ENCODE data around the gene CA11. TPM values are rescaled to one million over a fixed set of nuclear protein-coding genes. Genes with fewer than 3 reads are reported as not detected.
A peak's percentile ranks its signal among the peaks of the same experiment; 100 is the strongest.
"Not testable (repeated sequence)": the region's sequence is repeated elsewhere in the genome, so short reads cannot be mapped to it uniquely, and the experiment has no call there.

The CA11 gene
- total and polyA plus RNA-seq, 2 experiments from 2014 or later, result 15.6 to 26.3 TPM

GRCh38 chr19:48685583-48685982 is 39.6 kb upstream of the CA11 start:
- Histone ChIP-seq H3K27ac (no peak overlapping the region), H3K4me3 (no peak overlapping the region), H3K4me1 (ENCODE audit: low read depth) (no peaks in the 10 kb centered on the region), H3K27me3 (no peaks in the 10 kb centered on the region), H3K36me3 (no peaks in the 10 kb centered on the region), H3K9me3 (ENCODE audit: low read depth) (no peaks in the 10 kb centered on the region)
- TF ChIP-seq CTCF (IDR thresholded peaks at IDR 0.05; ENCODE audit: low read depth, low read length), result no peak
- no peak for DNase-seq (ENCODE audit: low read depth in 1 of 2, low spot score in 1 of 2)

- H3K4me1 ChIP-seq (ENCODE audit: low read depth), result no peaks in the 10 kb centered on the region
- DNase-seq (ENCODE audit: low read depth in 1 of 2, low spot score in 1 of 2), result peak in 1 of 2 donors; percentile 65
- H3K36me3 ChIP-seq, result no peaks in the 10 kb centered on the region
- no peaks in the 10 kb centered on the region for H3K9me3 ChIP-seq (ENCODE audit: low read depth)
- no peak for TF ChIP-seq CTCF (IDR thresholded peaks at IDR 0.05; ENCODE audit: low read depth, low read length)
- H3K27ac ChIP-seq, result no peak overlapping the region
- H3K27me3 ChIP-seq, result no peaks in the 10 kb centered on the region
- H3K4me3 ChIP-seq, result no peak overlapping the region
Observed at GRCh38 chr19:48683349-48683748, 37.4 kb upstream of the CA11 start.

- peak in 1 of 2 donors; percentile 93 for DNase-seq (ENCODE audit: low read depth in 1 of 2, low spot score in 1 of 2)
- Histone ChIP-seq H3K4me3 (no peak overlapping the region), H3K4me1 (ENCODE audit: low read depth) (no peaks in the 10 kb centered on the region), H3K27me3 (no peaks in the 10 kb centered on the region), H3K36me3 (no peaks in the 10 kb centered on the region), H3K9me3 (ENCODE audit: low read depth) (no peaks in the 10 kb centered on the region), H3K27ac (no peak overlapping the region)
- TF ChIP-seq CTCF (IDR thresholded peaks at IDR 0.05; ENCODE audit: low read depth, low read length), result no peak
Observed at GRCh38 chr19:48681127-48681470, 35.1 kb upstream of the CA11 start.

GRCh38 chr19:48680436-48681126 is 34.6 kb upstream of the CA11 start:
- no peak for DNase-seq (ENCODE audit: low read depth in 1 of 2, low spot score in 1 of 2)
- H3K4me3 ChIP-seq, result no peak overlapping the region
- H3K4me1 ChIP-seq (ENCODE audit: low read depth), result no peaks in the 10 kb centered on the region
- no peaks in the 10 kb centered on the region for H3K36me3 ChIP-seq
- no peak overlapping the region for H3K27ac ChIP-seq
- H3K9me3 ChIP-seq (ENCODE audit: low read depth), result no peaks in the 10 kb centered on the region
- TF ChIP-seq CTCF (IDR thresholded peaks at IDR 0.05; ENCODE audit: low read depth, low read length), result no peak
- no peaks in the 10 kb centered on the region for H3K27me3 ChIP-seq

GRCh38 chr19:48680006-48680405 is 34.0 kb upstream of the CA11 start:
- H3K27me3 ChIP-seq; DNase-seq (ENCODE audit: low read depth in 1 of 2, low spot score in 1 of 2); H3K4me3 ChIP-seq: not testable (repeated sequence)

GRCh38 chr19:48678201-48678600 is 32.2 kb upstream of the CA11 start:
- no peaks in the 10 kb centered on the region for H3K9me3 ChIP-seq (ENCODE audit: low read depth)
- no peaks in the 10 kb centered on the region for H3K27me3 ChIP-seq
- no peaks in the 10 kb centered on the region for H3K4me1 ChIP-seq (ENCODE audit: low read depth)
- no peak overlapping the region for H3K27ac ChIP-seq
- no peak for TF ChIP-seq CTCF (IDR thresholded peaks at IDR 0.05; ENCODE audit: low read depth, low read length)
- no peaks in the 10 kb centered on the region for H3K36me3 ChIP-seq
- H3K4me3 ChIP-seq, result no peak overlapping the region
- no peak for DNase-seq (ENCODE audit: low read depth in 1 of 2, low spot score in 1 of 2)

More at GRCh38 chr19:48680006-48680405, 34.0 kb upstream of the CA11 start:
- not testable (repeated sequence) for H3K36me3 ChIP-seq; H3K9me3 ChIP-seq (ENCODE audit: low read depth); H3K4me1 ChIP-seq (ENCODE audit: low read depth); H3K27ac ChIP-seq
